Measurements from ENCODE around the gene SSMEM1. TPM values are rescaled to one million over a fixed set of nuclear protein-coding genes. Genes with fewer than 3 reads are reported as not detected.
"Not testable (repeated sequence)": the region's sequence is repeated elsewhere in the genome, so short reads cannot be mapped to it uniquely, and the experiment has no call there.

The SSMEM1 gene
- total and polyA plus RNA-seq, 10 donors, result not detected

- H3K36me3 ChIP-seq, result no peaks in the 10 kb centered on the region
- DNase-seq, result no peak
- H3K27ac ChIP-seq, result no peak overlapping the region
- no peak for TF ChIP-seq POLR2AphosphoS5 (IDR thresholded peaks at IDR 0.05)
- no peak for TF ChIP-seq CTCF (IDR thresholded peaks at IDR 0.05 in 8 of 11, conservative IDR thresholded peaks at IDR 0.05 in 3 of 11)
- no peak for TF ChIP-seq POLR2A (IDR thresholded peaks at IDR 0.05)
- intact Hi-C loops (cut with DNase I; ENCODE audit: low total_unique reads), result no loop called here
- no peaks in the 10 kb centered on the region for H3K9me3 ChIP-seq
- no peak overlapping the region for H3K4me3 ChIP-seq
- no peaks in the 10 kb centered on the region for H3K27me3 ChIP-seq (replicated peaks in 1 of 7)
- 87 to 97% (median 91%) methylated on average over 5 of the region's 5 CpGs for WGBS, 5 donors
- H3K4me1 ChIP-seq, result no peaks in the 10 kb centered on the region
These were observed 16.6 kb downstream of the SSMEM1 start for GRCh38 chr7:130224210-130224609.

GRCh38 chr7:130224923-130225322 lies 17.3 kb downstream of the SSMEM1 start:
- 69 to 89% (median 84%) methylated on average over 3 of the region's 3 CpGs for WGBS, 5 donors
- intact Hi-C loops (cut with DNase I; ENCODE audit: low total_unique reads); DNase-seq; H3K4me1 ChIP-seq; H3K27ac ChIP-seq; H3K27me3 ChIP-seq (replicated peaks in 1 of 7); H3K36me3 ChIP-seq; H3K9me3 ChIP-seq; H3K4me3 ChIP-seq: not testable (repeated sequence)

- Histone ChIP-seq H3K27ac (no peak overlapping the region), H3K27me3 (replicated peaks in 1 of 7) (no peaks in the 10 kb centered on the region), H3K4me1 (no peaks in the 10 kb centered on the region), H3K4me3 (no peak overlapping the region), H3K36me3 (no peaks in the 10 kb centered on the region), H3K9me3 (no peaks in the 10 kb centered on the region)
- intact Hi-C loops (cut with DNase I; ENCODE audit: low total_unique reads), result no loop called here
- no peak for DNase-seq
- 90 to 96% (median 92%) methylated on average over 1 of the region's 1 CpG for WGBS, 5 donors
- no peak for TF ChIP-seq POLR2A (IDR thresholded peaks at IDR 0.05)
- TF ChIP-seq POLR2AphosphoS5 (IDR thresholded peaks at IDR 0.05), result no peak
- no peak for TF ChIP-seq CTCF (IDR thresholded peaks at IDR 0.05 in 8 of 11, conservative IDR thresholded peaks at IDR 0.05 in 3 of 11)
These were observed 18.7 kb downstream of the SSMEM1 start for GRCh38 chr7:130226333-130226732.

GRCh38 chr7:130227883-130228575 lies 20.4 kb downstream of the SSMEM1 start:
- Histone ChIP-seq H3K9me3 (no peaks in the 10 kb centered on the region), H3K27ac (no peak overlapping the region), H3K36me3 (no peaks in the 10 kb centered on the region), H3K4me3 (no peak overlapping the region), H3K27me3 (replicated peaks in 1 of 7) (no peaks in the 10 kb centered on the region), H3K4me1 (no peaks in the 10 kb centered on the region)
- TF ChIP-seq POLR2A (IDR thresholded peaks at IDR 0.05), result no peak
- TF ChIP-seq CTCF (IDR thresholded peaks at IDR 0.05 in 8 of 11, conservative IDR thresholded peaks at IDR 0.05 in 3 of 11), result no peak
- no peak for TF ChIP-seq POLR2AphosphoS5 (IDR thresholded peaks at IDR 0.05)
- WGBS, 5 donors, result 80 to 89% (median 83%) methylated on average over 1 of the region's 1 CpG
- DNase-seq, result no peak
- intact Hi-C loops (cut with DNase I; ENCODE audit: low total_unique reads), result no loop called here

All from spleen (tissue), 11 donors.